Eye (tissue), 1 donor: Measurements from ENCODE around the gene VPREB1.
"Not testable (repeated sequence)": the region's sequence is repeated elsewhere in the genome, so short reads cannot be mapped to it uniquely, and the experiment has no call there.

Experiments used
- DNase-seq: peaks from one replicate; pipeline ENCODE4 v3.0.0-alpha.2; 2015

Gene VPREB1

GRCh38 chr22:22244316-22245250 lies at the start of gene VPREB1:
Gene VPREB1, plus strand, starts transcription at chr22:22244786. Its CDS starts 28 bp downstream, at chr22:22244814.
- DNase-seq: no peak

- no peak for DNase-seq
Observed at GRCh38 chr22:22194931-22195264, 49.7 kb upstream of the VPREB1 start.

GRCh38 chr22:22195265-22196017 lies 49.1 kb upstream of the VPREB1 start:
- peak; percentile 73 for DNase-seq

GRCh38 chr22:22196018-22196533 lies 48.5 kb upstream of the VPREB1 start:
- DNase-seq: no peak

GRCh38 chr22:22196833-22197477 lies 47.6 kb upstream of the VPREB1 start:
- DNase-seq: no peak

- no peak for DNase-seq
Observed at GRCh38 chr22:22197993-22198402, 46.6 kb upstream of the VPREB1 start.

- DNase-seq: no peak
Observed at GRCh38 chr22:22198751-22199150, 45.8 kb upstream of the VPREB1 start.

- no peak for DNase-seq
Observed at GRCh38 chr22:22199634-22200033, 45.0 kb upstream of the VPREB1 start.

- no peak for DNase-seq
Observed at GRCh38 chr22:22200569-22201184, 43.9 kb upstream of the VPREB1 start.

GRCh38 chr22:22201185-22201929 lies 43.2 kb upstream of the VPREB1 start:
- peak; percentile 77 for DNase-seq

GRCh38 chr22:22201930-22202343 lies 42.6 kb upstream of the VPREB1 start:
- DNase-seq: no peak

GRCh38 chr22:22203048-22203971 lies 41.3 kb upstream of the VPREB1 start:
- no peak for DNase-seq

- peak; percentile 78 for DNase-seq
Observed at GRCh38 chr22:22207845-22208564, 36.6 kb upstream of the VPREB1 start.

GRCh38 chr22:22208652-22209051 lies 35.9 kb upstream of the VPREB1 start:
- no peak for DNase-seq

- not testable (repeated sequence) for DNase-seq
Observed at GRCh38 chr22:22209080-22209640, 35.4 kb upstream of the VPREB1 start.

- no peak for DNase-seq
Observed at GRCh38 chr22:22210375-22210774, 34.2 kb upstream of the VPREB1 start.

- DNase-seq: no peak
Observed at GRCh38 chr22:22210889-22211833, 33.4 kb upstream of the VPREB1 start.

GRCh38 chr22:22213231-22213630 lies 31.4 kb upstream of the VPREB1 start:
- no peak for DNase-seq
